Activated naive CD8-positive, alpha-beta T cell treated with anti-CD3 and anti-CD28 coated beads, Interleukin-2, amount 10 ng/mL, durations not matched to agents 7 days and 5 days (primary cell): ENCODE results near the gene TECRL. TPM values are rescaled to one million over a fixed set of nuclear protein-coding genes. Genes with fewer than 3 reads are reported as not detected.

Experiments
- ATAC-seq: fragments of 150-1000 bp; cut with Tn5 transposase; one replicate; pipeline ENCODE4 v1.10.0; 2021; ENCODE audit warnings: low read depth, moderate library complexity
- POLR2A ChIA-PET: fragments of 350-600 bp; sonication (Branson Sonifier 250); formaldehyde crosslinking; loops from one replicate; lab custom pipeline; 2021; ENCODE audit warnings: antibody characterized with exemption; lab: Charles Lee
- DNase-seq: peaks from one replicate; pipeline ENCODE4 v3.0.0; 2021
- H3K27ac Mint-ChIP-seq: one replicate; pipeline ENCODE4 v1.8.0; 2022; ENCODE audit warnings: mild to moderate bottlenecking, mixed read lengths
- H3K27me3 Mint-ChIP-seq: one replicate; pipeline ENCODE4 v1.8.0; 2022; ENCODE audit warnings: mild to moderate bottlenecking, moderate library complexity, mixed read lengths
- H3K36me3 Mint-ChIP-seq: one replicate; pipeline ENCODE4 v1.8.0; 2021; ENCODE audit warnings: mild to moderate bottlenecking, mixed read lengths
- H3K4me1 Mint-ChIP-seq: one replicate; pipeline ENCODE4 v1.8.0; 2021; ENCODE audit warnings: mixed read lengths
- H3K4me3 Mint-ChIP-seq: one replicate; pipeline ENCODE4 v1.8.0; 2022; ENCODE audit warnings: mild to moderate bottlenecking, moderate library complexity, mixed read lengths
- H3K9me3 Mint-ChIP-seq: one replicate; pipeline ENCODE4 v1.8.0; 2021; ENCODE audit warnings: mixed read lengths
- total RNA-seq, 2 experiments: library from RNA; stranded (reverse); gene quantifications; one replicate each; pipeline ENCODE4 v1.2.3, GENCODE V29; 2021

The TECRL gene
- total RNA-seq, 2 experiments from 2014 or later: not detected

- POLR2A ChIA-PET: no interaction called here
- Mint-ChIP-seq H3K27me3 (no peaks in the 10 kb centered on the region), H3K36me3 (no peaks in the 10 kb centered on the region), H3K27ac (no peak overlapping the region), H3K4me1 (no peaks in the 10 kb centered on the region), H3K4me3 (no peak overlapping the region), H3K9me3 (peaks cover 4% of the 10 kb centered on the region)
- no peak for ATAC-seq
- no peak for DNase-seq
Measured at GRCh38 chr4:64266263-64266662, 143.0 kb downstream of the TECRL start.

- Mint-ChIP-seq H3K4me1 (no peaks in the 10 kb centered on the region), H3K4me3 (no peak overlapping the region), H3K27me3 (no peaks in the 10 kb centered on the region), H3K36me3 (no peaks in the 10 kb centered on the region), H3K9me3 (no peaks in the 10 kb centered on the region), H3K27ac (no peak overlapping the region)
- no peak for ATAC-seq
- no peak for DNase-seq
- POLR2A ChIA-PET: no interaction called here
Measured at GRCh38 chr4:64251781-64252180, 157.5 kb downstream of the TECRL start.

GRCh38 chr4:64250488-64250887 is 158.8 kb downstream of the TECRL start:
- no peak overlapping the region for H3K27ac Mint-ChIP-seq
- ATAC-seq: no peak
- no peaks in the 10 kb centered on the region for H3K4me1 Mint-ChIP-seq
- no peaks in the 10 kb centered on the region for H3K27me3 Mint-ChIP-seq
- H3K9me3 Mint-ChIP-seq: no peaks in the 10 kb centered on the region
- POLR2A ChIA-PET: no interaction called here
- DNase-seq: no peak
- H3K36me3 Mint-ChIP-seq: no peaks in the 10 kb centered on the region
- no peak overlapping the region for H3K4me3 Mint-ChIP-seq

GRCh38 chr4:64250061-64250460 is 159.2 kb downstream of the TECRL start:
- DNase-seq (no peak), ATAC-seq (no peak)
- Mint-ChIP-seq H3K4me1 (no peaks in the 10 kb centered on the region), H3K36me3 (no peaks in the 10 kb centered on the region), H3K27ac (no peak overlapping the region), H3K27me3 (no peaks in the 10 kb centered on the region), H3K9me3 (no peaks in the 10 kb centered on the region), H3K4me3 (no peak overlapping the region)
- POLR2A ChIA-PET: no interaction called here

DNA sequence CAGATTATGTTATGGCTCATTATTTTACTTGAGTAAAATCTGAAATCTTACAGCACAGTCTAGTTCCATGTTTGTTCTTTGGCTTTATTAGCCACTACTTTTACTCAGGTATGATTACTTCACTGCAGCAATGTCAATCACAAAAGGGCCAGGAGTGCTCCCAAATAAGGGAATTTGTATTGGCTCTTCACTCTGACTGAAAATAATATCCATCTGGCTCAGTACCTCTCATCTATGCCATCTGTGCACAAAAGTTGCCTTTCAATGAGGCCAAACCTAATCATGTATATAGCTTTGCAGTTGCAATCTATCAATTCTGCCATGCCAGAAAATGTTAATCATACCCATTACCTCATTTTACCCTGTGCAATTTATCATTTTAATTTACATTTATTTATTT is 161.1 kb downstream of the TECRL start:
- no peak overlapping the region for H3K27ac Mint-ChIP-seq

GRCh38 chr4:64230709-64231310 is 178.4 kb downstream of the TECRL start:
- POLR2A ChIA-PET: no interaction called here
- DNase-seq (no peak), ATAC-seq (no peak)
- Mint-ChIP-seq H3K9me3 (peaks cover 10% of the 10 kb centered on the region), H3K36me3 (no peaks in the 10 kb centered on the region), H3K4me1 (no peaks in the 10 kb centered on the region), H3K27ac (no peak overlapping the region), H3K27me3 (no peaks in the 10 kb centered on the region), H3K4me3 (no peak overlapping the region)

More for the DNA sequence above, 161.1 kb downstream of the TECRL start:
- H3K27me3 Mint-ChIP-seq: no peaks in the 10 kb centered on the region
- no peaks in the 10 kb centered on the region for H3K4me1 Mint-ChIP-seq
- POLR2A ChIA-PET: no interaction called here
- DNase-seq (no peak), ATAC-seq (no peak)
- H3K4me3 Mint-ChIP-seq: no peak overlapping the region
- H3K36me3 Mint-ChIP-seq: no peaks in the 10 kb centered on the region
- no peaks in the 10 kb centered on the region for H3K9me3 Mint-ChIP-seq
